NCI-H1092 treated with DMSO at 0.1 percent for 48 hours (cell line): ENCODE measurements around the gene RTCA.
A peak's percentile ranks its signal among the peaks of the same experiment; 100 is the strongest.
"Not testable (repeated sequence)": the region's sequence is repeated elsewhere in the genome, so short reads cannot be mapped to it uniquely, and the experiment has no call there.

ENCODE experiments used
- DNase-seq: peaks from one replicate; lab custom pipeline; 2025; lab: John Stamatoyannopoulos, UW

Gene RTCA

GRCh38 chr1:100261686-100262085, 4.3 kb upstream of the RTCA start:
- DNase-seq = no peak

GRCh38 chr1:100264081-100264480, 1.9 kb upstream of the RTCA start:
- not testable (repeated sequence) for DNase-seq

- DNase-seq = peak; percentile 69
These were observed 470 bp upstream of the RTCA start for GRCh38 chr1:100265562-100265930.

- DNase-seq = no peak
These were observed 725 bp downstream of the RTCA start for GRCh38 chr1:100266741-100267140.

GRCh38 chr1:100267284-100267683, 1.3 kb downstream of the RTCA start:
- DNase-seq = no peak

GRCh38 chr1:100268202-100268601, 2.2 kb downstream of the RTCA start:
- DNase-seq = no peak

GRCh38 chr1:100277866-100278265, 11.8 kb downstream of the RTCA start:
- DNase-seq = no peak

- DNase-seq = no peak
These were observed 13.4 kb downstream of the RTCA start for GRCh38 chr1:100279358-100279923.

- no peak for DNase-seq
These were observed 14.1 kb downstream of the RTCA start for GRCh38 chr1:100279954-100280682.

- no peak for DNase-seq
These were observed 18.6 kb downstream of the RTCA start for GRCh38 chr1:100284591-100284990.

- no peak for DNase-seq
These were observed 21.1 kb downstream of the RTCA start for GRCh38 chr1:100287162-100287561.

GRCh38 chr1:100290291-100290690, 24.3 kb downstream of the RTCA start:
- DNase-seq = no peak

- no peak for DNase-seq
These were observed 26.7 kb downstream of the RTCA start for GRCh38 chr1:100292711-100293110.

GRCh38 chr1:100296140-100296539, 30.1 kb downstream of the RTCA start:
- DNase-seq = no peak

GRCh38 chr1:100296997-100297396, 31.0 kb downstream of the RTCA start:
- not testable (repeated sequence) for DNase-seq

GRCh38 chr1:100298512-100298911, 32.5 kb downstream of the RTCA start:
- DNase-seq = no peak

GRCh38 chr1:100299521-100300222, 33.7 kb downstream of the RTCA start:
- DNase-seq = no peak

- no peak for DNase-seq
These were observed 34.7 kb downstream of the RTCA start for GRCh38 chr1:100300691-100301090.

GRCh38 chr1:100302739-100303138, 36.7 kb downstream of the RTCA start:
- no peak for DNase-seq

GRCh38 chr1:100304227-100304626, 38.2 kb downstream of the RTCA start:
- no peak for DNase-seq

GRCh38 chr1:100304921-100305320, 38.9 kb downstream of the RTCA start:
- no peak for DNase-seq

- DNase-seq = no peak
These were observed 39.9 kb downstream of the RTCA start for GRCh38 chr1:100305954-100306353.

GRCh38 chr1:100306735-100307313, 40.8 kb downstream of the RTCA start:
- no peak for DNase-seq
